Uterus (tissue), 4 donors: Measurements from ENCODE around the gene NRM. TPM values are rescaled to one million over a fixed set of nuclear protein-coding genes. Genes with fewer than 3 reads are reported as not detected.
"Not testable (repeated sequence)": the region's sequence is repeated elsewhere in the genome, so short reads cannot be mapped to it uniquely, and the experiment has no call there.

Experiments used
- DNase-seq, 2 donors: peaks; one replicate each; pipeline ENCODE4 v3.0.0-alpha.2; 2019 to 2020
- H3K27ac ChIP-seq, 2 donors: fragments of 200-600 bp; sonication (generic); 1 replicate in 1 of 2; 2 replicates in 1 of 2; pipeline ENCODE4 v1.5.1; 2016 to 2018
- H3K27me3 ChIP-seq, 2 donors: fragments of 200-600 bp; sonication (generic); one replicate each; pipeline ENCODE4 v1.5.1; 2018 to 2019; ENCODE audit warnings: control low read depth in 1 of 2
- H3K36me3 ChIP-seq, 2 donors: fragments of 200-600 bp; sonication (generic); one replicate each; pipeline ENCODE4 v1.5.1; 2019; ENCODE audit warnings: control low read depth in 1 of 2
- H3K4me1 ChIP-seq, 2 donors: fragments of 200-600 bp; sonication (generic); one replicate each; pipeline ENCODE4 v1.5.1; 2018 to 2019; ENCODE audit warnings: control low read depth in 1 of 2
- H3K4me3 ChIP-seq, 2 donors: fragments of 200-600 bp; sonication (generic); 1 replicate in 1 of 2; 2 replicates in 1 of 2; pipeline ENCODE4 v1.5.1; 2018 to 2019; ENCODE audit warnings: mild to moderate bottlenecking in 1 of 2
- H3K9me3 ChIP-seq, 2 donors: fragments of 200-600 bp; sonication (generic); one replicate each; pipeline ENCODE4 v1.5.1; 2019; ENCODE audit warnings: control low read depth in 1 of 2
- CTCF ChIP-seq, 4 experiments: fragments of 200-600 bp in 2 of 4; fragments of 450-650 bp in 2 of 4; sonication (generic) in 2 of 4; IDR thresholded peaks; one replicate each; pipeline ENCODE4 v1.5.1; 2016 to 2019; ENCODE audit warnings: antibody characterized with exemption in 4 of 4, mild to moderate bottlenecking in 2 of 4, moderate library complexity in 1 of 4
- POLR2A ChIP-seq, 2 donors: fragments of 450-650 bp; IDR thresholded peaks; one replicate each; pipeline ENCODE4 v1.6.1; 2016; ENCODE audit warnings: antibody characterized with exemption in 2 of 2, mild to moderate bottlenecking in 1 of 2, moderate library complexity in 1 of 2
- intact Hi-C: fragments of 100-400 bp; cut with DNase I; formaldehyde crosslinking; loops from one replicate; pipeline ENCODE4 v1.15.1; 2023; ENCODE audit warnings: low total_unique reads
- total RNA-seq, 4 donors: library from RNA; depleted of rRNA in 3 of 4; stranded (reverse); fragments of >200 nt in 3 of 4; gene quantifications; one replicate each; pipeline versions ENCODE4 v1.1.0 to v1.2.4, GENCODE V29; 2014 to 2023
- donor health status: DM: yes; HTN: yes; CAD: no.

Gene NRM
- total RNA-seq, 4 donors from 2014 or later: 0.59 to 29.3 (median 5.4) TPM

- Histone ChIP-seq H3K27me3 (no peaks in the 10 kb centered on the region), H3K36me3 (no peaks in the 10 kb centered on the region), H3K27ac (peak overlapping the region; percentile 91 to 97), H3K4me3 (peak overlapping the region; percentile 59 to 69), H3K9me3 (no peaks in the 10 kb centered on the region), H3K4me1 (no peaks in the 10 kb centered on the region)
- DNase-seq: peak; percentile 91 to 95
- intact Hi-C loops: loop anchor here (2.0 kb wide), 2 partner anchors 35 to 43 kb away; partner anchors contain the start of gene PPP1R18
- TF ChIP-seq CTCF (IDR thresholded peaks at IDR 0.05) (peak; percentile 35 to 70 (median 64)), POLR2A (IDR thresholded peaks at IDR 0.05) (peak; percentile 47 to 67)
Measured at GRCh38 chr6:30721198-30722024, 30.6 kb upstream of the NRM start.

- H3K4me1 ChIP-seq: no peaks in the 10 kb centered on the region
- intact Hi-C loops: loop anchor here (2.0 kb wide), 1 partner anchor 34 kb away; the partner anchor contains the start of gene PPP1R18
- TF ChIP-seq POLR2A (IDR thresholded peaks at IDR 0.05): no peak
- no peak for TF ChIP-seq CTCF (IDR thresholded peaks at IDR 0.05)
Measured at GRCh38 chr6:30720738-30721197, 30.0 kb upstream of the NRM start.

GRCh38 chr6:30719791-30720737, 29.3 kb upstream of the NRM start, which contains the start of gene TUBB:
TUBB (plus strand) TSS chr6:30720352; CDS start chr6:30720507, 155 bp downstream.
- H3K27ac ChIP-seq: peak within 1 kb of the TSS; percentile 91 to 97
- no peaks in the 10 kb centered on the region for H3K9me3 ChIP-seq
- TF ChIP-seq CTCF (IDR thresholded peaks at IDR 0.05) (peak in 2 of 4 experiments; percentile 8 to 43), POLR2A (IDR thresholded peaks at IDR 0.05) (peak; percentile 83 to 93)
- intact Hi-C loops: loop anchor here (2.0 kb wide), 1 partner anchor 33 kb away; the partner anchor contains the start of gene PPP1R18
- no peaks in the 10 kb centered on the region for H3K27me3 ChIP-seq
- no peaks in the 10 kb centered on the region for H3K36me3 ChIP-seq
- no peaks in the 10 kb centered on the region for H3K4me1 ChIP-seq
- DNase-seq: peak; percentile 96 to 97
- peak within 1 kb of the TSS; percentile 59 to 69 for H3K4me3 ChIP-seq

More at GRCh38 chr6:30720738-30721197, 30.0 kb upstream of the NRM start:
- H3K36me3 ChIP-seq: no peaks in the 10 kb centered on the region
- H3K27me3 ChIP-seq: no peaks in the 10 kb centered on the region
- peak overlapping the region; percentile 59 to 69 for H3K4me3 ChIP-seq
- H3K9me3 ChIP-seq: no peaks in the 10 kb centered on the region
- peak; percentile 76 to 79 for DNase-seq
- peak overlapping the region; percentile 91 to 97 for H3K27ac ChIP-seq

- peak overlapping the region; percentile 74 to 91 for H3K27ac ChIP-seq
- TF ChIP-seq POLR2A (IDR thresholded peaks at IDR 0.05) (no peak), CTCF (IDR thresholded peaks at IDR 0.05) (no peak)
- no peaks in the 10 kb centered on the region for H3K27me3 ChIP-seq
- no peaks in the 10 kb centered on the region for H3K4me1 ChIP-seq
- DNase-seq: no peak
- no peaks in the 10 kb centered on the region for H3K36me3 ChIP-seq
- peak overlapping the region; percentile 59 to 69 for H3K4me3 ChIP-seq
- no peaks in the 10 kb centered on the region for H3K9me3 ChIP-seq
- intact Hi-C loops: no loop called here
Measured at GRCh38 chr6:30719356-30719755, 28.6 kb upstream of the NRM start.

- H3K27me3 ChIP-seq, intact Hi-C loops, DNase-seq, H3K9me3 ChIP-seq, H3K36me3 ChIP-seq, H3K4me1 ChIP-seq: not testable (repeated sequence)
- H3K27ac ChIP-seq: peak overlapping the region; percentile 85 to 91
- peak overlapping the region; percentile 62 to 65 for H3K4me3 ChIP-seq
Measured at GRCh38 chr6:30717845-30718720, 27.3 kb upstream of the NRM start.
